NB4 (cell line): Measurements from ENCODE around the gene BARX2.
"Not testable (repeated sequence)": the region's sequence is repeated elsewhere in the genome, so short reads cannot be mapped to it uniquely, and the experiment has no call there.

Experiments
- POLR2A ChIP-seq: IDR thresholded peaks from 2 replicates; pipeline ENCODE4 v1.6.1; 2011; ENCODE audit warnings: mild to moderate bottlenecking; ENCODE audit not compliant: insufficient read length; ENCODE audit errors: extremely low read depth
- TF ChIP-seq, protein P1 (sequence below): IDR thresholded peaks from one replicate; pipeline ENCODE4 v1.5.1; 2012; ENCODE audit warnings: low read depth, low read length
- TF ChIP-seq, protein P2 (sequence below): IDR thresholded peaks from 2 replicates; pipeline ENCODE4 v1.6.1; 2011; ENCODE audit warnings: low read depth, low read length

DNA sequence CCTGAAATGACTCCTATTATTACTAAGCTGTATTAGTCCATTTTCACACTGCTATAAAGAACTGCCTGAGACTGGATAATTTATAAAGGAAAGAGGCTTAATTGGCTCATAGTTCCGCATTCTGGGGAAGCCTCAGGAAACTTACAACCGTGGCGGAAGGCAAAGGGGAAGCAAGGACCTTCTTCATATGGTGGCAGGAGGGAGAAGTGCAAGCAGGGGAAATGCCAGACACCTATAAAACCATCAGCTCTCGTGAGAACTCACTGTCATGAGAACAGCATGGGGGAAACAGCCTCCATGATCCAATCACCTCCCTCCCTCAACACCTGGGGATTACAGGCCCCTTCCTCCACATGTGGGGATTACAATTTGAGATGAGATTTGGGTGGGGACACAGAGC, 47.9 kb upstream of the BARX2 start:
- TF ChIP-seq, protein P1, sequence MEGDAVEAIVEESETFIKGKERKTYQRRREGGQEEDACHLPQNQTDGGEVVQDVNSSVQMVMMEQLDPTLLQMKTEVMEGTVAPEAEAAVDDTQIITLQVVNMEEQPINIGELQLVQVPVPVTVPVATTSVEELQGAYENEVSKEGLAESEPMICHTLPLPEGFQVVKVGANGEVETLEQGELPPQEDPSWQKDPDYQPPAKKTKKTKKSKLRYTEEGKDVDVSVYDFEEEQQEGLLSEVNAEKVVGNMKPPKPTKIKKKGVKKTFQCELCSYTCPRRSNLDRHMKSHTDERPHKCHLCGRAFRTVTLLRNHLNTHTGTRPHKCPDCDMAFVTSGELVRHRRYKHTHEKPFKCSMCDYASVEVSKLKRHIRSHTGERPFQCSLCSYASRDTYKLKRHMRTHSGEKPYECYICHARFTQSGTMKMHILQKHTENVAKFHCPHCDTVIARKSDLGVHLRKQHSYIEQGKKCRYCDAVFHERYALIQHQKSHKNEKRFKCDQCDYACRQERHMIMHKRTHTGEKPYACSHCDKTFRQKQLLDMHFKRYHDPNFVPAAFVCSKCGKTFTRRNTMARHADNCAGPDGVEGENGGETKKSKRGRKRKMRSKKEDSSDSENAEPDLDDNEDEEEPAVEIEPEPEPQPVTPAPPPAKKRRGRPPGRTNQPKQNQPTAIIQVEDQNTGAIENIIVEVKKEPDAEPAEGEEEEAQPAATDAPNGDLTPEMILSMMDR: not testable (repeated sequence)
- not testable (repeated sequence) for TF ChIP-seq POLR2A
- TF ChIP-seq, protein P2, sequence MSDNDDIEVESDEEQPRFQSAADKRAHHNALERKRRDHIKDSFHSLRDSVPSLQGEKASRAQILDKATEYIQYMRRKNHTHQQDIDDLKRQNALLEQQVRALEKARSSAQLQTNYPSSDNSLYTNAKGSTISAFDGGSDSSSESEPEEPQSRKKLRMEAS: not testable (repeated sequence)
